ENCODE measurements around the gene DET1.

The DET1 gene

DNA sequence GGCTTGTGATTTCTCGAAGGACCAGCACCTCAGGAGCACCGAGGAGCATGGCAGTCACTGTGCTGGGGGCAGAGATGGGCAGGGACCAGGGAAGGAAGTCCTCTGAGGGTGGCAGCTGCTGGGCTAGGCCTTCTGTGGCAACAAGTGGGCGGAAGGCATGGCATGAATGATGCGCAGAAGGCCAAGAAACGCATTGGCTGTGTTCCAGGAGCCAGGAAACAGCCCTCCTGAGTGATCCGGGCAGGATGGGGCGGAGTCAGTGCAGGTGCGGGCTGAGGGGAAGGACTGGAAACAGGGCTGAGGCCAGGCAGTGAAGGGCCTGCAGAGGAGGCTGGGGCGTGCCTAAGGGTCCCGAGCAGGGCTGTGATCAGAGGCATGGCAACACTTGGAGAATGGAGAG is 55.3 kb downstream of the DET1 start:
- no peak overlapping the region for H3K4me3 ChIP-seq (ENCODE audit: low read length)
- H3K36me3 ChIP-seq (ENCODE audit: control insufficient read depth, insufficient read depth, low read length, severe bottlenecking): no peaks in the 10 kb centered on the region
- H3K9me3 ChIP-seq (ENCODE audit: control insufficient read depth, low read length): no peaks in the 10 kb centered on the region
- no peak for DNase-seq (ENCODE audit: low read depth)
- peaks cover 16% of the 10 kb centered on the region for H3K4me1 ChIP-seq (ENCODE audit: control insufficient read depth, insufficient read depth, low read length)
- H3K27me3 ChIP-seq (replicated peaks; ENCODE audit: control insufficient read depth, insufficient read depth, low read length): no peaks in the 10 kb centered on the region
- H3K9ac ChIP-seq (ENCODE audit: low read length): no peak overlapping the region

DNA sequence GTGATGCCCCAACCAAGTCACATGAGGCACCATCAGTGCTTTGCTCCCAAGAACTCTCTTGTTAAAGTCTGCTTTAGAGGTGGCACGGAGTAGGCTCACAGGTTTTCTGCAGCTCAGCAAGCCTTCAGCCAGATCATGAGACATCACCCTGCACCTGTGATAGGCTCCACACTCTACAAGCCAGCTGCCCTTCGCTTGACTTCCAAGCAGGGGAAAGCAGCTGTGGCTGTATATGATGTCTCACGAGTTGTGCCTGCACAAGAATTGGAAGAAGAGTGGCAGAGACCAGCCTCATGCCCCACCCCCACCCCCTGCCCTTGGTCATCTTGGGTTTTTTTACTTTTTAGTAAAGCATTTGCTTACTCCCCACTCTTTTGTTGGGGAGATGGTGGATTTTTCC is 56.4 kb downstream of the DET1 start:
- H3K4me3 ChIP-seq (ENCODE audit: low read length): no peak overlapping the region
- DNase-seq (ENCODE audit: low read depth): no peak
- H3K9ac ChIP-seq (ENCODE audit: low read length): no peak overlapping the region
- no peaks in the 10 kb centered on the region for H3K36me3 ChIP-seq (ENCODE audit: control insufficient read depth, insufficient read depth, low read length, severe bottlenecking)
- no peaks in the 10 kb centered on the region for H3K9me3 ChIP-seq (ENCODE audit: control insufficient read depth, low read length)
- H3K27me3 ChIP-seq (replicated peaks; ENCODE audit: control insufficient read depth, insufficient read depth, low read length): no peaks in the 10 kb centered on the region
- peaks cover 16% of the 10 kb centered on the region for H3K4me1 ChIP-seq (ENCODE audit: control insufficient read depth, insufficient read depth, low read length)

DNA sequence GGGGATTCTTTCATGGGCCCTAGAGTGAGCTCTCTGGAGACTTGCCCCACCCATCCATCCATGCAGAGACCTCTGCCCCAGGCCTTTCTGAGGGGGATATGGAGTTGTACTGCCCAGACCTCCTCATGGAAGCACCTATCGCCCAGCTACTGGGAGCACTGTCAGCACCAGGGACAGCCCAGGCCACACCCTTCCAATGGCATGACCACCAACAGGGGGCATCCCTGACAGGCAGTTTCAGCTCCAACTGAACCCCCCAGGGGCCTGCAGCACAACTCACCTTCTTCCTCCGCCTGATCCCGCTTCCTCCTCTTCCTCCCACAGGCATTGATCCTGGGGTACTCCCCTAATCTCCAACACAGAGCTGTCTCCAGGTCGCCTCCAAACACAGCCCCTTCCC is 57.2 kb downstream of the DET1 start:
- Histone ChIP-seq H3K4me1 (ENCODE audit: control insufficient read depth, insufficient read depth, low read length) (peaks cover 22% of the 10 kb centered on the region), H3K4me3 (ENCODE audit: low read length) (no peak overlapping the region), H3K9ac (ENCODE audit: low read length) (no peak overlapping the region), H3K36me3 (ENCODE audit: control insufficient read depth, insufficient read depth, low read length, severe bottlenecking) (no peaks in the 10 kb centered on the region), H3K9me3 (ENCODE audit: control insufficient read depth, low read length) (no peaks in the 10 kb centered on the region), H3K27me3 (replicated peaks; ENCODE audit: control insufficient read depth, insufficient read depth, low read length) (no peaks in the 10 kb centered on the region)
- no peak for DNase-seq (ENCODE audit: low read depth)

DNA sequence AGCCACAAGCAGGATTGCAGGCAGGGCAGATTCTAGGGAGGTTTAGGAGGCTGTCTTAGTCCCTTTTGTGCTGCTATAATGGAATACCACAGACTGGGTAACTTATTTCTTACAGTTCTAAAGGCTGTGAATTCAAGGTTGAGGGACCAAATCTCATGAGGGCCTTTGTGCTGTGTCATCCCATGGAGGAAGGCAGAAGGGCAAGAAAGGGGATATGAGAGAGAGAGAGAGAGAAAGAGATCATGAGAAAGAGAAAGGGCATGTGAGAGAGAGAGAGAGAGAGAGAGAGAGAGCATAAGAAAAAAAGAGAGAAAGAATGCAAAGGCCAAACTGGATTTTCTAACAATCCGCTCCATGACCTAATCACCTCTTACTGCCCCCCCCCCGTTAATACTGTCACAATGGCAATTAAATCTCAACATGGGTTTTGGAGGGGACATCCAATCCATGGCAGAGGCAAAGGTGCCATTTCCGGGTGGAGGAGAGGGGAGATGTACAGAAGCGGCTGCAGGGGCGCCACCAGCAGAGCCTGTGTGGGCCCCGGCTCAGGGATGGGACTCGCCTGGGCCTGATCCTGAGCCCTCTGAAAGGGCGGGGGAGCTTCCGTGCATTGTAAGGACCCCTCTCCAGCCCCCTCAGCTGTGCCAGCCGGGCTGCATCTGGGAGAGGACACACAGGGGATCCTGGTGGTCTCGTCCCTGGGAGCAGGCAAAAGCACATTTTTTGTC is 58.5 kb downstream of the DET1 start:
- H3K4me3 ChIP-seq (ENCODE audit: low read length): no peak overlapping the region
- no peak for DNase-seq (ENCODE audit: low read depth)
- peaks cover 22% of the 10 kb centered on the region for H3K4me1 ChIP-seq (ENCODE audit: control insufficient read depth, insufficient read depth, low read length)

DNA sequence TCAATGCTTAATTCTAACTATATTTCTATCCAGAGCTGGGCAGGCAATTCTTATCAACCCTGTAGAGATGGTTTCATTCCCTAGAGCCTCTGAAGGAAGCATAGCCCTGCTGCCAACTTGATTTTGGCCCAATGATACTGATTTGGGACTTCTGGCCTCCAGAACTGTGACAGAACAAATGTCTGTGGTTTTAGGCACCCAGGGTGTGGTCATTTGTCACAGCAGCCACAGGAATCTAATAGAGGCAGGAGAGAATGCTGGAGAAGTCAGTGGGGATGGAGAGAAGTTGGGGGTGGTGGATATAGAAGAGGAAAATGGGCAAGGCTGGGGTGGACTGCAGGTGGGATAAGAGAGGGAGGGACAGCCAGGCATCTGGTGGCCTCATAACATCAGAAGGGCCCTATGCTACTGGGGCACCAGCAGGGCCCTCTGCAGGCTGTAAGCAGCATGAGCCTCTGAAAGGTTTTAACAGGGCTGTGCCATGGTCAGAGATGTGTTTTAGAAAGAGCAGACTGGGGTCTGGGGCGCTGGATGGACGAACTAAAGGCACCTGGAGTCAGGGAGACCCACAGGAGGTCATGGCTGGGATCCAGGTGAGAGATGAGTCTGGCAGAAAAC is 59.2 kb downstream of the DET1 start:
- peaks cover 22% of the 10 kb centered on the region for H3K4me1 ChIP-seq (ENCODE audit: control insufficient read depth, insufficient read depth, low read length)
- H3K36me3 ChIP-seq (ENCODE audit: control insufficient read depth, insufficient read depth, low read length, severe bottlenecking): no peaks in the 10 kb centered on the region
- no peak overlapping the region for H3K4me3 ChIP-seq (ENCODE audit: low read length)
- H3K9ac ChIP-seq (ENCODE audit: low read length): peak overlapping the region; percentile 49
- no peaks in the 10 kb centered on the region for H3K9me3 ChIP-seq (ENCODE audit: control insufficient read depth, low read length)
- DNase-seq (ENCODE audit: low read depth): no peak
- H3K27me3 ChIP-seq (replicated peaks; ENCODE audit: control insufficient read depth, insufficient read depth, low read length): no peaks in the 10 kb centered on the region

More for the DNA sequence above, 58.5 kb downstream of the DET1 start:
- H3K36me3 ChIP-seq (ENCODE audit: control insufficient read depth, insufficient read depth, low read length, severe bottlenecking): no peaks in the 10 kb centered on the region
- H3K9ac ChIP-seq (ENCODE audit: low read length): peak overlapping the region; percentile 49
- H3K27me3 ChIP-seq (replicated peaks; ENCODE audit: control insufficient read depth, insufficient read depth, low read length): no peaks in the 10 kb centered on the region
- H3K9me3 ChIP-seq (ENCODE audit: control insufficient read depth, low read length): no peaks in the 10 kb centered on the region

DNA sequence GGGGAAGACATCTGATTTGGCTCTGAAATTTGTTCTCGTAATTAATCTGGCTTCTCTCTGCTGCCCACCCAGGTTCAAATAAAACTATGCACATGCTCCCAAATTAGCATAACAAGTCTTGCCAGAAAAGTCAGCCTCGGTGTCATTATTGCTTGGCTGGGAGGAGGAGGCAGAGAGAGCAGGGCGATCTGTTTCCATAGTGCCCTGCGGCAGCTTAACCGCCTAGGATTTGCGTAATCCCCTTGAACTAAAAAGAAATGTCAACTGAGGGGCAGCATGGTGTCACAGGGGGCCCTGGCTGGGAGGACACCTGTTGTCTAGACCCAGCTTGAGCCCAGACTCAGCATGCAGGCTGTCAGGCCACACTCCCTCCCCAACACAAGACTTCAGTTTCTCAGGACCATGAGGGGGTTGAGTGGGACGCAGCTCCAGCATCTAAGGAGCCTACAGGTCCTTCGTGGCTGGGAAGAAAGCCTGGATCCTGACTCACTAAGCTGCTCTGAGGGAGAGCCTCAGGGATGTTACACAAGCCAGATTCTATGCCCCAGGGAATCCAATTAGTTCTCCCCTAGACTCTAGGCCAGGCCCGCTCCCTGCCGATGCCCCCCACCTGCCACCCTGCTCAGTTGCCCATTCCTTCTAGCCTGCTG is 61.7 kb downstream of the DET1 start:
- H3K9ac ChIP-seq (ENCODE audit: low read length): no peak overlapping the region
- no peaks in the 10 kb centered on the region for H3K9me3 ChIP-seq (ENCODE audit: control insufficient read depth, low read length)
- no peaks in the 10 kb centered on the region for H3K36me3 ChIP-seq (ENCODE audit: control insufficient read depth, insufficient read depth, low read length, severe bottlenecking)
- H3K4me1 ChIP-seq (ENCODE audit: control insufficient read depth, insufficient read depth, low read length): peaks cover 22% of the 10 kb centered on the region
- no peak overlapping the region for H3K4me3 ChIP-seq (ENCODE audit: low read length)
- peak; percentile 89 for DNase-seq (ENCODE audit: low read depth)
- H3K27me3 ChIP-seq (replicated peaks; ENCODE audit: control insufficient read depth, insufficient read depth, low read length): no peaks in the 10 kb centered on the region

DNA sequence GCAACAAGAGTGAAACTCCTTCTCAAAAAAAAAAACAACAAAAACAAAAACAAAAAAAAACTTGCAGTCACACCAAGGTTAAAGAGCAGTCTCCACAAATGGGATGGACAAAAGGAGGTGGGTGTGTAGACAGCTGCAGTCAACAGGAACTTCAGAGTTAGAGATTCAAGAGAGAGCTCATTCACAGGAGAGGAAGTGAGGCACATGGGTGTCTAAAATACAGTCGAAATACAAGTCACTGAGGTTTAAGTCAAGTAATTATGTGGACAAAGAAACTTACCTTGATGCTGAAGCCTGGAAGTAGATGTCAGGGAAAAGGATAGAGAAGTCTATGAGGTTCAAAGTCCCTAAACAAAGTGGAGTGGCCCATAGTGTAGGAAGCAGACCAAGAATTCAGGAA is 64.2 kb downstream of the DET1 start:
- no peak for DNase-seq (ENCODE audit: low read depth)
- Histone ChIP-seq H3K27me3 (replicated peaks; ENCODE audit: control insufficient read depth, insufficient read depth, low read length) (no peaks in the 10 kb centered on the region), H3K9me3 (ENCODE audit: control insufficient read depth, low read length) (no peaks in the 10 kb centered on the region), H3K36me3 (ENCODE audit: control insufficient read depth, insufficient read depth, low read length, severe bottlenecking) (peaks cover 13% of the 10 kb centered on the region), H3K9ac (ENCODE audit: low read length) (no peak overlapping the region), H3K4me3 (ENCODE audit: low read length) (no peak overlapping the region), H3K4me1 (ENCODE audit: control insufficient read depth, insufficient read depth, low read length) (peaks cover 15% of the 10 kb centered on the region)

DNA sequence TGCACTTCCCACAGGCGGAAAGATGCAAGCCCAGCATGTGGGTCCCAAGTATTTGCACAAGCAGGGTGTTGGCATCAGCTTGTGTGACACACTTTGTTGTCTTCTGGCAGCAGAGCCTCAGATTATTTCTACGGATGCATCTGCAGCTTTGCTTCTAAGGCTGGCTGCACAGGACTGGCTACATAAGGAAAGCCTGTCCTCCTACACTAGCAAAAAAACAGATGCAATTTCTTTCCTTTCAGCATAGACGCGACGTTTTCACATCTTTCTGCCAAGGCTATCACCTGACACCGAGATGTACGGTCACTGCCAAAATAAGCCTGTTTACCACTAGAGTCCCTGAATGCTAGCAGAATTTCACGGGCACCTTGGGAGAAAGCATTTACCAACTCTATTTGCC is 65.5 kb downstream of the DET1 start:
- no peak overlapping the region for H3K4me3 ChIP-seq (ENCODE audit: low read length)
- H3K9me3 ChIP-seq (ENCODE audit: control insufficient read depth, low read length): no peaks in the 10 kb centered on the region

DNA sequence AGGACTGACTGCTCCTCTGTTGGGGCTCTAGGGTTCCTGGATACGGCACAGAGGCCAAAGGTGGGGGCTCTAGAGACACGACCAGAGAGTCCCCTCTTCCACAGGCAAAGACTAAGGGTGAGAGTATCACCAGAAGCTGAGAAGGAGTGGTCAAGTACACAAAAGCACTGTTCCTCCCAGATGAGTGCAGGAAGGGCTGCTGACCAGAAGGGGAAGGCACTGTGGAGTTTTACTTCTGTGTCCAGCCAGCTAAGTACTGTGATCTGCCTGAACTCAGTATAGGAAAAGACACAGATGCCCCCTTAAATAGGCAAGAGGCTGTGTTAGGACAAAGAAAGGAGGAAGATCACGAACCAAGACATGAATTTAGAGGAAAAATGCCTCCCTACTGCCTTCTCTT is 67.3 kb downstream of the DET1 start:
- DNase-seq (ENCODE audit: low read depth): no peak
- H3K36me3 ChIP-seq (ENCODE audit: control insufficient read depth, insufficient read depth, low read length, severe bottlenecking): peaks cover 37% of the 10 kb centered on the region
- H3K27me3 ChIP-seq (replicated peaks; ENCODE audit: control insufficient read depth, insufficient read depth, low read length): no peaks in the 10 kb centered on the region
- no peak overlapping the region for H3K9ac ChIP-seq (ENCODE audit: low read length)
- no peaks in the 10 kb centered on the region for H3K9me3 ChIP-seq (ENCODE audit: control insufficient read depth, low read length)
- H3K4me1 ChIP-seq (ENCODE audit: control insufficient read depth, insufficient read depth, low read length): peaks cover 6% of the 10 kb centered on the region
- no peak overlapping the region for H3K4me3 ChIP-seq (ENCODE audit: low read length)

More for the DNA sequence above, 65.5 kb downstream of the DET1 start:
- no peak for DNase-seq (ENCODE audit: low read depth)
- Histone ChIP-seq H3K27me3 (replicated peaks; ENCODE audit: control insufficient read depth, insufficient read depth, low read length) (no peaks in the 10 kb centered on the region), H3K36me3 (ENCODE audit: control insufficient read depth, insufficient read depth, low read length, severe bottlenecking) (peaks cover 22% of the 10 kb centered on the region), H3K9ac (ENCODE audit: low read length) (no peak overlapping the region), H3K4me1 (ENCODE audit: control insufficient read depth, insufficient read depth, low read length) (peaks cover 12% of the 10 kb centered on the region)

DNA sequence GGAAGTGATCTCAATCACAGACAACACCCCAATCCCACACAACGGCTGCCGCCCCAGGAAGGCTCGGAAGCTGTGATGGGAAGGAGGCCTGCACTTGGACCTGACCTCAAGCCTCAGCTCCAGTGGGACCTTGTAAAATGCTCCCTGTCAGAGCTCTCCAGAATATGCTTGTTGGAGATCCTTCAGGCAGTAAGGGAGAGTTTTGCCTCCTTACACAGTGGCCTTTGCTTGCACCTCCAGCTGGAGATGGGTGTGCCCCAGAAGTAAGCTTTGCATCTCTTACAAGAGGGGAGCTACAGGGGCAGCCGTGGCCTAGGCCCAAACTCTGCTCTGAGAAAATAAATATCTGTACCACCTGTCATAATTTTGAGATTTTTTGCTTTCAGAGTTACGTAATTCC is 68.6 kb downstream of the DET1 start:
- H3K9ac ChIP-seq (ENCODE audit: low read length): no peak overlapping the region
- no peaks in the 10 kb centered on the region for H3K9me3 ChIP-seq (ENCODE audit: control insufficient read depth, low read length)
- DNase-seq (ENCODE audit: low read depth): no peak
- H3K36me3 ChIP-seq (ENCODE audit: control insufficient read depth, insufficient read depth, low read length, severe bottlenecking): peaks cover 49% of the 10 kb centered on the region
- H3K4me1 ChIP-seq (ENCODE audit: control insufficient read depth, insufficient read depth, low read length): peaks cover 6% of the 10 kb centered on the region
- H3K4me3 ChIP-seq (ENCODE audit: low read length): no peak overlapping the region
- H3K27me3 ChIP-seq (replicated peaks; ENCODE audit: control insufficient read depth, insufficient read depth, low read length): no peaks in the 10 kb centered on the region

DNA sequence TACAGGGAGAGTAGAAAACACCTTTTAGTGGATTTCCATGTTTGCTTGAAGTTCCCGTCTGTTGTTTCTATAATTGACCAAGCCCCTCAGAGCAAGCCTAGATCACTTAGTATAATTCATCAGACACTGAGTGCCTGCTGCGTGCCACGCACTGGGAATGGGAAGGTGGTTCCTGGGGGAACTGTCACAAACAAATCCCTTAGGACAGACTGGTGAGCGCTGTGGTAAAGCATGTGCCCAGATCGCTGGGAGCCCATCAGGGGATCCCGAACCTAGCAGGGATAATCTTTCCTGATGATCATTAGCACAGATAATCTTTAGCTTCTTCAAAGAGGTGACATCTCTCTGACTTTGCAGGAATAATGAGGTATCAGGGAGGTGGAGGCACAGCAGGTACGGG is 69.4 kb downstream of the DET1 start:
- no peak for DNase-seq (ENCODE audit: low read depth)

More for the DNA sequence above, 69.4 kb downstream of the DET1 start:
- Histone ChIP-seq H3K36me3 (ENCODE audit: control insufficient read depth, insufficient read depth, low read length, severe bottlenecking) (peaks cover 56% of the 10 kb centered on the region), H3K4me1 (ENCODE audit: control insufficient read depth, insufficient read depth, low read length) (peaks cover 6% of the 10 kb centered on the region), H3K9me3 (ENCODE audit: control insufficient read depth, low read length) (no peaks in the 10 kb centered on the region), H3K4me3 (ENCODE audit: low read length) (no peak overlapping the region), H3K9ac (ENCODE audit: low read length) (peak overlapping the region; percentile 21), H3K27me3 (replicated peaks; ENCODE audit: control insufficient read depth, insufficient read depth, low read length) (no peaks in the 10 kb centered on the region)

Data from adipocyte (in vitro differentiated cells).